ENCODE measurements around the gene ACOT6.

DNA sequence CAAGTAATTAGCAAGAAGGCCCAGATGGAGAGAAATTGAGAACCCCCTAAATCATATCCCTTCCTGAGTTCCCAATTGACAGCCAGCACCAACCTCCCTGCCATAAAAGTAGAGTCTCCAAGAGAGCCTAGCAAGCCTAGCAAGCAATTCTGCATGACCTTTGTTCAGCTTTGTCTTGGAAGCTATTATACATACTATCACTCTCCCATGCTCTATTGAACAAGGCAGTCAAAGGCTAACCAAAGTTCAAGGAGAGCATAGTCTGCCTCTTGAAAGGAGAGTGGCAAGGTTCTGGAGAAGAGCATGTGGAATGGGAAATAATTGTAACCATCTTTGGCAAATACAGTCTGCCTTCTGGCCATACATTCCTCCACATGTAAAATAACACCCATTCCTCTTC, 12.8 kb upstream of the ACOT6 start:
- TF ChIP-seq, protein P1, sequence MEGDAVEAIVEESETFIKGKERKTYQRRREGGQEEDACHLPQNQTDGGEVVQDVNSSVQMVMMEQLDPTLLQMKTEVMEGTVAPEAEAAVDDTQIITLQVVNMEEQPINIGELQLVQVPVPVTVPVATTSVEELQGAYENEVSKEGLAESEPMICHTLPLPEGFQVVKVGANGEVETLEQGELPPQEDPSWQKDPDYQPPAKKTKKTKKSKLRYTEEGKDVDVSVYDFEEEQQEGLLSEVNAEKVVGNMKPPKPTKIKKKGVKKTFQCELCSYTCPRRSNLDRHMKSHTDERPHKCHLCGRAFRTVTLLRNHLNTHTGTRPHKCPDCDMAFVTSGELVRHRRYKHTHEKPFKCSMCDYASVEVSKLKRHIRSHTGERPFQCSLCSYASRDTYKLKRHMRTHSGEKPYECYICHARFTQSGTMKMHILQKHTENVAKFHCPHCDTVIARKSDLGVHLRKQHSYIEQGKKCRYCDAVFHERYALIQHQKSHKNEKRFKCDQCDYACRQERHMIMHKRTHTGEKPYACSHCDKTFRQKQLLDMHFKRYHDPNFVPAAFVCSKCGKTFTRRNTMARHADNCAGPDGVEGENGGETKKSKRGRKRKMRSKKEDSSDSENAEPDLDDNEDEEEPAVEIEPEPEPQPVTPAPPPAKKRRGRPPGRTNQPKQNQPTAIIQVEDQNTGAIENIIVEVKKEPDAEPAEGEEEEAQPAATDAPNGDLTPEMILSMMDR (IDR thresholded peaks at IDR 0.05): no peak
- TF ChIP-seq EP300 (IDR thresholded peaks at IDR 0.05): no peak
- no peak for TF ChIP-seq POLR2A (IDR thresholded peaks at IDR 0.05)

All from upper lobe of left lung (tissue), 4 donors.